Neutrophil (primary cell): ENCODE measurements around the gene GP5.

Experiments used
- H3K27ac ChIP-seq: fragments of 200-600 bp; sonication (generic); 2 replicates; pipeline ENCODE4 v1.5.1; 2016; ENCODE audit warnings: mild to moderate bottlenecking, moderate library complexity
- H3K27me3 ChIP-seq: fragments of 200-600 bp; sonication (generic); 2 replicates; pipeline ENCODE4 v1.6.0; 2016; ENCODE audit warnings: mild to moderate bottlenecking
- H3K36me3 ChIP-seq: fragments of 200-600 bp; sonication (generic); 2 replicates; pipeline ENCODE4 v1.5.1; 2017
- H3K4me1 ChIP-seq, 2 experiments: fragments of 200-600 bp in 1 of 2; sonication (generic) in 1 of 2; 1 replicate in 1 of 2; 2 replicates in 1 of 2; pipeline versions ENCODE4 v1.5.1 to v1.6.1; 2013 to 2016; ENCODE audit warnings: low read depth in 1 of 2, low read length in 1 of 2, mild to moderate bottlenecking in 1 of 2, moderate library complexity in 1 of 2; ENCODE audit not compliant: control insufficient read depth in 1 of 2, insufficient read depth in 1 of 2
- H3K4me3 ChIP-seq, 2 experiments: fragments of 200-600 bp in 1 of 2; sonication (generic) in 1 of 2; 1 replicate in 1 of 2; 2 replicates in 1 of 2; pipeline ENCODE4 v1.5.1; 2013 to 2016; ENCODE audit warnings: low read depth in 1 of 2, low read length in 1 of 2, mild to moderate bottlenecking in 1 of 2, moderate library complexity in 1 of 2
- H3K9me3 ChIP-seq: fragments of 200-600 bp; sonication (generic); 2 replicates; pipeline ENCODE4 v1.5.1; 2016
- TF ChIP-seq, protein P1 (sequence below): fragments of 200-600 bp; sonication (generic); IDR thresholded peaks from 2 replicates; pipeline ENCODE4 v1.5.1; 2016; ENCODE audit warnings: antibody characterized with exemption

GP5 gene

DNA sequence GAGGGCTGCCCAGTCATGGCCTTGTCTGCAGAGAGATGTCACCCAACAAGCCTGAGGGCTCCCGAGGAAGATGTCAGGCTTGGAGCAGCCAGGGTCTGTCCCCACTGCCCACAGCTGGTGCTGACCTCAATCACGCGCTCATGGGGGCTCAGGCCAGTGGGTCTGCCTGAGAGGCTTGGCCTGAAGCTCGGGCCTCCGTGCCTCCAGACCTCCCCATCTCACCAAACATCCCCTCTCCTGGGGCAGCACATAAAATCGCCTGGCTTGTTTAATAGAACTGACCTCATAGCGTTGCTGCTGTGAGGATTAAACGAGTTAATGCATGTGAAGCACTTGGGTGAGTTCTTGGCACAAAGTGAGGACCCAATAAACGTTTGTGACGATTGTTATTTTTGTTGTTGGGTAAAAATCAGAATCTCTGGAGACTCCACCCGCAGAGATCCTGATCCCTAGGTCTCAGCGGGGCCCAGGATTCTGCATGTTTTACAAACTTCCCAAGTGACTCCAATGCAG lies 33.0 kb downstream of the GP5 start:
- Histone ChIP-seq H3K9me3 (no peaks in the 10 kb centered on the region), H3K4me3 (no peak overlapping the region), H3K4me1 (no peaks in the 10 kb centered on the region), H3K27ac (no peak overlapping the region), H3K36me3 (no peaks in the 10 kb centered on the region), H3K27me3 (peaks cover 34% of the 10 kb centered on the region)
- TF ChIP-seq, protein P1, sequence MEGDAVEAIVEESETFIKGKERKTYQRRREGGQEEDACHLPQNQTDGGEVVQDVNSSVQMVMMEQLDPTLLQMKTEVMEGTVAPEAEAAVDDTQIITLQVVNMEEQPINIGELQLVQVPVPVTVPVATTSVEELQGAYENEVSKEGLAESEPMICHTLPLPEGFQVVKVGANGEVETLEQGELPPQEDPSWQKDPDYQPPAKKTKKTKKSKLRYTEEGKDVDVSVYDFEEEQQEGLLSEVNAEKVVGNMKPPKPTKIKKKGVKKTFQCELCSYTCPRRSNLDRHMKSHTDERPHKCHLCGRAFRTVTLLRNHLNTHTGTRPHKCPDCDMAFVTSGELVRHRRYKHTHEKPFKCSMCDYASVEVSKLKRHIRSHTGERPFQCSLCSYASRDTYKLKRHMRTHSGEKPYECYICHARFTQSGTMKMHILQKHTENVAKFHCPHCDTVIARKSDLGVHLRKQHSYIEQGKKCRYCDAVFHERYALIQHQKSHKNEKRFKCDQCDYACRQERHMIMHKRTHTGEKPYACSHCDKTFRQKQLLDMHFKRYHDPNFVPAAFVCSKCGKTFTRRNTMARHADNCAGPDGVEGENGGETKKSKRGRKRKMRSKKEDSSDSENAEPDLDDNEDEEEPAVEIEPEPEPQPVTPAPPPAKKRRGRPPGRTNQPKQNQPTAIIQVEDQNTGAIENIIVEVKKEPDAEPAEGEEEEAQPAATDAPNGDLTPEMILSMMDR = no peak

DNA sequence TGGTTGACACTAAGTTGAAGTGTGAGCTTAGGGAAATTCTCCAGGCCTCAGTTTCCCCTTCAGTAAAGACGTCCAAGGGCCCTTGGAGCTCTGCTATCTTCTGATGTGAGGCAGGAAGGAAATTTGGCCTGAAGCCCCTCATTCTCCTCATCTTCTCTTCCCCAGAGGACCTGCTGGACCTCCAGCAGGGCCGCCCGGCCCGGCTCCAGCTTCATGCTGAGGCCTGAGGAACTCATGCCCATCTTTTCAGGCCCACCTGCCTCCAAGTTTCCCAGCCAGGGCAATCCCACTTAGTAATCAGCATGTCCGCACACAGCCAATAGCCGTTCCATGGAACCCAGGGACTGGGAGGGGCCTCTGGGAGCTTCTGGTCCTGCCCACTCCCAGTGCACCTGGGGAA lies 33.5 kb downstream of the GP5 start:
- H3K4me1 ChIP-seq = no peaks in the 10 kb centered on the region
- no peaks in the 10 kb centered on the region for H3K9me3 ChIP-seq
- TF ChIP-seq, protein P1 = no peak
- no peak overlapping the region for H3K4me3 ChIP-seq
- peaks cover 30% of the 10 kb centered on the region for H3K27me3 ChIP-seq
- no peak overlapping the region for H3K27ac ChIP-seq
- H3K36me3 ChIP-seq = no peaks in the 10 kb centered on the region

DNA sequence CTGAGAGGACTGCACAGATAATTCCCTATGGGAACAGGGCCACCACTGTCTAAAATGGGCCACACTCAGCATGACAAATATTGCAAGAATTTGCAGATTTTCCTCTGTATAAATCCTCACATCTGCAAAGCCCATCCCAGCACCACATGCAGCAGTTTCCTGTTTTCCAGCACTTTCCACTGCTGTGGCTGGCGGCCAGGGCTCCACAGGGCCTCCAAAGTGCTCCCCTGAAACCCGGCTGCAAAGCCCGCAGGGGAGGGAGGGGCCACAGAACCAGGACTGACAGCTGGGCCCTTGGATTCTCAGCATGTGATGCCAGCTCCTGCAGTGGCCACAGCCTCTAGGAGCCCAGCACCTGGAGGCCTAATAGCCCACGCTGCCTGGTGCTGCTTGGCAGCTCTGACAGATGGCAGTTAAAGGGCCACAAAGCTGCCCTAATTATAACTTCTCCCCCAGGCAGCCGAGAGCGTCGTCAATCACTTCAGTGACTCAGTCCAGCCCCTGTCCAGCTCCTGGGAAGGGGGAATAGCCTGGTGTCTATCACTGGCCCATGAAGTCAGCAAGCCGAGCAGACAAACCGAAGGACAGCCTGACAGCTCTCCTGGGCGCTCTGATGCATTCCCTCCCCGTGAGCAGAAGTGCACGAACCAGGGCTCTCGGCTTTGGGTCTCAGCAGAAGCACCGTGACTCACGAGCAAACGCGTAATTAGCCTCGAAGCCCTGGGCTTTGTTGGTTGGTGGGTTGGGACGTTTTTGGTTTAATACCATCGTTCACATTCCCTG lies 34.2 kb downstream of the GP5 start:
- peaks cover 23% of the 10 kb centered on the region for H3K27me3 ChIP-seq
- TF ChIP-seq, protein P1 = no peak

DNA sequence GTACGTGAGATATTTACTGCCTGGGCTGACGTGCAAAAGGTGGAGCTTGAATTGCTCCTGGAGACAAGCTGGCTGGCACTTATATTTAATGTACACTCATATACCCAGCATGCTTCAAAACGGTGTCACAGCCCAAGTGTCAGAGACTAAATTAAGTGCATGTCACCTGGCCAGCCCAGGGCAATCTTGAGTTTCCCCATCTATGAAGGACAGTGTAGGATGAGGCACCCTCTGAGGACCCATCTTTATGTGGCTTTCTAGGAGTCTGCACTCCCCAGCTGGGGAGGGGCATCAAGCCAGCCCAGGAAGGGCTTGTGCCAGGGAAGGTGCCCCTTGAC lies 34.8 kb downstream of the GP5 start:
- peaks cover 18% of the 10 kb centered on the region for H3K27me3 ChIP-seq
- H3K27ac ChIP-seq = no peak overlapping the region
- H3K9me3 ChIP-seq = no peaks in the 10 kb centered on the region
- no peaks in the 10 kb centered on the region for H3K36me3 ChIP-seq
- no peaks in the 10 kb centered on the region for H3K4me1 ChIP-seq
- TF ChIP-seq, protein P1 = no peak
- no peak overlapping the region for H3K4me3 ChIP-seq

More for the DNA sequence above, 34.2 kb downstream of the GP5 start:
- no peaks in the 10 kb centered on the region for H3K9me3 ChIP-seq
- H3K4me3 ChIP-seq = no peak overlapping the region
- no peaks in the 10 kb centered on the region for H3K4me1 ChIP-seq
- no peaks in the 10 kb centered on the region for H3K36me3 ChIP-seq
- no peak overlapping the region for H3K27ac ChIP-seq

DNA sequence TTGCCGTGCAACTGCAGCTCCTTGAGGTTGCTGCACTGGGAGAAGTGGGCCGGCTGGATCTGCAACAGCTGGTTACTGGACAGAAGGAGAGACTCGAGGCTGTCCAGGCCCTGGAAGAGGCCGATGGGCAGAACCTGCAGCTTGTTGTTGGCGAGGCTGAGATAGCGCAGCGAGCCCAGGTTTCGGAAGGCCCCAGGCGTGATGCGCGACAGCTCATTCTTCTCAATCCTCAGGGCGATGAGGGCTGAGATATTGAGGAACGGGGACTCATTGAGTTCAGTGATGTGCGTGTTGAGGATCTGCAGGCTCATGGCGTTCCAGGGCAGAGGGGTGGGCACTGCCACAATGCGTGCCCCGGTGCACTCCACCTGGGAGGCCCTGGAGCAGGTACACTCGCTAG lies 38.5 kb downstream of the GP5 start:
- H3K4me1 ChIP-seq = no peaks in the 10 kb centered on the region
- no peak overlapping the region for H3K4me3 ChIP-seq
- TF ChIP-seq, protein P1 = no peak
- no peaks in the 10 kb centered on the region for H3K36me3 ChIP-seq
- no peak overlapping the region for H3K27ac ChIP-seq
- no peaks in the 10 kb centered on the region for H3K9me3 ChIP-seq
- peaks cover 9% of the 10 kb centered on the region for H3K27me3 ChIP-seq
